K562 (cell line): ENCODE results near the gene WNK1. TPM values are rescaled to one million over a fixed set of nuclear protein-coding genes. Genes with fewer than 3 reads are reported as not detected.

Experiments
- CBFA2T2 ChIP-seq: fragments of 450-650 bp; conservative IDR thresholded peaks from 2 replicates; pipeline ENCODE4 v1.6.1; 2017; ENCODE audit warnings: mild to moderate bottlenecking
- CCNT2 ChIP-seq: IDR thresholded peaks from 2 replicates; pipeline ENCODE4 v1.6.1; 2011; ENCODE audit warnings: borderline replicate concordance, low read depth, mild to moderate bottlenecking, moderate library complexity, mixed read lengths, low read length; ENCODE audit not compliant: insufficient read length; ENCODE audit errors: extremely low read depth
- CREM ChIP-seq: IDR thresholded peaks from 2 replicates; pipeline ENCODE4 v1.6.1; 2014; ENCODE audit warnings: antibody characterized with exemption, low read depth
- DPF2 ChIP-seq: fragments of 450-650 bp; IDR thresholded peaks from 2 replicates; pipeline ENCODE4 v1.6.1; 2016
- JUN ChIP-seq, 2 experiments: sonication (generic) in 1 of 2; formaldehyde crosslinking in 1 of 2; IDR thresholded peaks; 2 replicates each; pipeline versions ENCODE4 v1.6.1 to v1.8.0; 2012 to 2022; ENCODE audit warnings: borderline replicate concordance in 2 of 2, mild to moderate bottlenecking in 2 of 2, improper control_type of control experiment in 1 of 2, low read depth in 1 of 2, low read length in 1 of 2, missing genetic modification reagents in 1 of 2
- MBD2 ChIP-seq: sonication (generic); IDR thresholded peaks from 2 replicates; pipeline ENCODE4 v1.6.1; 2016; ENCODE audit warnings: low read depth, borderline replicate concordance
- NONO ChIP-seq, 2 experiments: fragments of 200-400 bp in 1 of 2; fragments of 450-650 bp in 1 of 2; formaldehyde crosslinking in 1 of 2; IDR thresholded peaks; 2 replicates each; pipeline ENCODE4 v1.6.1; 2017; ENCODE audit warnings: low read depth in 2 of 2, mild to moderate bottlenecking in 2 of 2, moderate library complexity in 2 of 2, low read length in 1 of 2
- NR3C1 ChIP-seq: sonication (generic); formaldehyde crosslinking; IDR thresholded peaks from 2 replicates; pipeline ENCODE4 v1.8.1; 2022; ENCODE audit warnings: missing genetic modification reagents
- POLR2H ChIP-seq: IDR thresholded peaks from 2 replicates; pipeline ENCODE4 v1.6.1; 2016; ENCODE audit warnings: missing genetic modification characterization, low read depth, mild to moderate bottlenecking, control low read depth, missing compliant biosample characterization, moderate library complexity
- POLR3A ChIP-seq: IDR thresholded peaks from 2 replicates; pipeline ENCODE4 v1.6.1; 2011; ENCODE audit warnings: borderline replicate concordance, mild to moderate bottlenecking, moderate library complexity; ENCODE audit not compliant: insufficient read length, insufficient read depth; ENCODE audit errors: extremely low read depth
- PREB ChIP-seq: sonication (generic); formaldehyde crosslinking; IDR thresholded peaks from 2 replicates; pipeline ENCODE4 v1.8.1; 2023; ENCODE audit warnings: mild to moderate bottlenecking, missing genetic modification reagents
- RBM39 ChIP-seq: fragments of 200-400 bp; formaldehyde crosslinking; optimal IDR thresholded peaks from 2 replicates; pipeline ENCODE3; 2018; ENCODE audit warnings: low read depth, low read length
- RHOXF2B ChIP-seq: fragments of 250-450 bp; sonication (Bioruptor Pico); conservative IDR thresholded peaks from 2 replicates; pipeline ENCODE4 v1.5.1; 2021
- SRF ChIP-seq, 2 experiments: fragments of 250-450, 450-650 bp in 1 of 2; sonication (Bioruptor Pico) in 1 of 2; sonication (generic) in 1 of 2; formaldehyde crosslinking; IDR thresholded peaks; 2 replicates each; pipeline versions ENCODE4 v1.5.0 to v1.5.1; 2020 to 2022; ENCODE audit warnings: mild to moderate bottlenecking in 1 of 2, missing genetic modification reagents in 1 of 2
- SRSF9 ChIP-seq: fragments of 200-400 bp; formaldehyde crosslinking; IDR thresholded peaks from 2 replicates; pipeline ENCODE4 v1.6.1; 2017; ENCODE audit warnings: low read depth, low read length, borderline replicate concordance
- TRIM25 ChIP-seq: fragments of 450-650 bp; IDR thresholded peaks from 2 replicates; pipeline ENCODE4 v1.7.0; 2016; ENCODE audit warnings: borderline replicate concordance
- ZFP91 ChIP-seq: sonication (generic); formaldehyde crosslinking; IDR thresholded peaks from 2 replicates; pipeline ENCODE4 v1.8.0; 2022; ENCODE audit warnings: mild to moderate bottlenecking, missing genetic modification reagents
- ZFX ChIP-seq: sonication (generic); formaldehyde crosslinking; IDR thresholded peaks from 2 replicates; pipeline ENCODE4 v1.8.0; 2022; ENCODE audit warnings: mild to moderate bottlenecking, missing genetic modification reagents, moderate library complexity
- ZKSCAN3 ChIP-seq: fragments of 250-450 bp; sonication (Bioruptor Pico); IDR thresholded peaks from 2 replicates; pipeline ENCODE4 v1.4.0; 2020
- polyA plus RNA-seq, 8 experiments: library from polyadenylated mRNA; depleted of rRNA in 4 of 8; stranded (reverse) in 5 of 8; unstranded in 3 of 8; fragments of >200 nt; fragmentation: Nextera tagmentation in 2 of 8; fragmentation: Illumina TruSeq in 1 of 8; extraction: Ambion mirVana in 2 of 8; extraction: Trizol in 1 of 8; gene quantifications; 2 replicates each; pipeline versions ENCODE4 v1.2.1 to v1.2.3, GENCODE V29; 2011 to 2014; ENCODE audit warnings: inconsistent platforms in 1 of 8, missing spikeins in 1 of 8
- total RNA-seq, 7 experiments: library from RNA; depleted of rRNA in 6 of 7; stranded (reverse); fragments of >200 nt in 6 of 7; fragmentation: Illumina TruSeq in 2 of 7; extraction: Trizol in 2 of 7; gene quantifications; 2 replicates each; pipeline versions ENCODE4 v1.2.1 to v1.2.3, GENCODE V29; 2011 to 2021; ENCODE audit warnings: low replicate concordance in 1 of 7
- TF ChIP-seq, protein P1 (sequence below): fragments of 450-650 bp; IDR thresholded peaks from 2 replicates; pipeline ENCODE4 v1.6.1; 2018; ENCODE audit warnings: mild to moderate bottlenecking, low read depth; ENCODE audit not compliant: partially characterized antibody

WNK1 gene
- total and polyA plus RNA-seq, 9 of the 15 experiments (the other 6 are each of a cell fraction or from before 2014, with no cell fraction given): 4.3 to 73.9 (median 31.0) TPM

GRCh38 chr12:751999-752694 lies at the start of gene WNK1 (continued):
- no peak for TF ChIP-seq TRIM25
- TF ChIP-seq, protein P1, sequence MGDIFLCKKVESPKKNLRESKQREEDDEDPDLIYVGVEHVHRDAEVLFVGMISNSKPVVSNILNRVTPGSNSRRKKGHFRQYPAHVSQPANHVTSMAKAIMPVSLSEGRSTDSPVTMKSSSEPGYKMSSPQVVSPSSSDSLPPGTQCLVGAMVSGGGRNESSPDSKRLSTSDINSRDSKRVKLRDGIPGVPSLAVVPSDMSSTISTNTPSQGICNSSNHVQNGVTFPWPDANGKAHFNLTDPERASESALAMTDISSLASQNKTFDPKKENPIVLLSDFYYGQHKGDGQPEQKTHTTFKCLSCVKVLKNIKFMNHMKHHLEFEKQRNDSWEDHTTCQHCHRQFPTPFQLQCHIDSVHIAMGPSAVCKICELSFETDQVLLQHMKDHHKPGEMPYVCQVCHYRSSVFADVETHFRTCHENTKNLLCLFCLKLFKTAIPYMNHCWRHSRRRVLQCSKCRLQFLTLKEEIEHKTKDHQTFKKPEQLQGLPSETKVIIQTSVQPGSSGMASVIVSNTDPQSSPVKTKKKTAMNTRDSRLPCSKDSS: no peak
- no peak for TF ChIP-seq ZFP91 (CRISPR knock-in tag)
- TF ChIP-seq POLR2H (tag): peak; percentile 92
- no peak for TF ChIP-seq ZFX
- no peak for TF ChIP-seq NONO (IDR thresholded peaks at IDR 0.05; ENCODE audit: low read depth in 2 of 2, low read length in 1 of 2)
- no peak for TF ChIP-seq ZKSCAN3
- TF ChIP-seq NR3C1 (CRISPR knock-in tag): no peak
- peak; percentile 91 for TF ChIP-seq CREM
- peak; percentile 92 for TF ChIP-seq MBD2
- no peak for TF ChIP-seq SRSF9
- TF ChIP-seq RBM39: no peak
- no peak for TF ChIP-seq POLR3A
- TF ChIP-seq CCNT2: no peak
- TF ChIP-seq DPF2: no peak
- TF ChIP-seq RHOXF2B (CRISPR knock-in tag): no peak
- TF ChIP-seq PREB (CRISPR knock-in tag): no peak
- 0 out of 2 replicates have a peak, but pooled peaks have one; percentile 12 for TF ChIP-seq JUN (IDR thresholded peaks at IDR 0.05; ENCODE audit: borderline replicate concordance, low read depth, low read length)
- TF ChIP-seq JUN (CRISPR knock-in tag; IDR thresholded peaks at IDR 0.05; ENCODE audit: borderline replicate concordance): no peak
- no peak for TF ChIP-seq SRF (CRISPR knock-in tag; IDR thresholded peaks at IDR 0.05)
- TF ChIP-seq CBFA2T2: no peak
